Measurements from ENCODE around the gene DUSP5.

DUSP5 gene

DNA sequence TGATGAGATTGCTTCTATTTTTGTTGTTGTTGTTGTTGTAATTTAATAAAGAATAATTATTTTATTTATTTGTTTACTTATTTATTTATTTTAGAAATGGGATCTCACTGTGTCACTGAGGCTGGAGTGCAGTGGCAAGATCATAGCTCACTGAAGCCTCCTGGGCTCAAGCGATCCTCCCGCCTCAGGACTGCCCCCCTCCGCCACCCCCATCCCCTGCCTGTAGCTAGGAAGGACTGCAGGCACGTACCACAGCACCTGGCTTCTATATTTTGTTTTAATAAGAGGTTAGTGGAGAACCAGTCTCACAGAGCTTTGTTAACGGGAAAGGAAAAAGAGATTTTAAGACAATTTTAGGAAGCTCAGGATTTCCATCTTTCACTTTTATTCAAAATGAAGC is 50.3 kb downstream of the DUSP5 start:
- 0 out of 2 replicates have a peak, but pooled peaks cover 6% of the 10 kb centered on the region for H3K9me3 ChIP-seq (ENCODE audit: control insufficient read depth, insufficient read depth, low read length)
- H3K9ac ChIP-seq (ENCODE audit: low read depth, low read length), result no peak overlapping the region
- H3K4me1 ChIP-seq (ENCODE audit: insufficient read depth, low read length), result no peaks in the 10 kb centered on the region
- H3K36me3 ChIP-seq (ENCODE audit: insufficient read depth, low read length), result no peaks in the 10 kb centered on the region

DNA sequence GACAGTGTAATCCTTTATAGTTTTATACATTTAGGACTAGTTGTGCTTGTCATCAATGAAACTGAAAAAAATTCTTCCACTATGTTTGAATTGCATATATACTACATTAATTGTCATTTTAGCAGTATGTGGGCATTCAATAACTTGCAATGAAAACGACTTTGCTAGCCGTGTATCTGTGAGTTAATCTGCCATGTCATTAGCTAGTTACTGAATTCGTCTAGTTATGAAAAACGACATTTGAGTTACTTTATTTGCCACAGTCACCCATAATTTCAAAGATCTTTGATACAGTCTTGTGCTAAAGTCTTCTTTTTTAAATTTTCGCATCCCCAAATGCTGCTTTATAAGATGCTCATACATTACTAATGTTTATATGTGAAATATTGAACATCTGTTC is 51.5 kb downstream of the DUSP5 start:
- 0 out of 2 replicates have a peak, but pooled peaks cover 6% of the 10 kb centered on the region for H3K9me3 ChIP-seq (ENCODE audit: control insufficient read depth, insufficient read depth, low read length)
- H3K36me3 ChIP-seq (ENCODE audit: insufficient read depth, low read length), result no peaks in the 10 kb centered on the region
- peaks cover 4% of the 10 kb centered on the region for H3K4me1 ChIP-seq (ENCODE audit: insufficient read depth, low read length)
- H3K9ac ChIP-seq (ENCODE audit: low read depth, low read length), result no peak overlapping the region

DNA sequence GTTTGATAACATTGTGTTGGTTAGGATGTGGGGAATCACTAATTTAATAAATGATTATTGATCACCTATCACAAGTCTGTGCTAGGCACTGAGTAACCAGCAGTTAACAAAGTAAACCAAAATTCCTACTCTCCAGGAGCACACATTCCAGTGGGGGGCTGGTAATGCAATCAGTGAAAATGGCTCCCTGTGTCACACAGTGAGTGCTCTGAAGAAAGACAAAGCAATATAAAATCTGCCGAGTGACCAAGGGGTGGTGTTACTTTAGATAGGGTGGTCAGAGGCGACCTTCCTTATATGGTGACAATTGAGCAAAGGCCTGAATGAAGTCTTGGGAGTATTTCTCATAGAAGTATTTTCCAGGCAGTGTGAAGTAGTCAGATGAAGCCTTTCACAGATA is 56.2 kb downstream of the DUSP5 start:
- H3K4me1 ChIP-seq (ENCODE audit: insufficient read depth, low read length), result peaks cover 12% of the 10 kb centered on the region
- H3K9me3 ChIP-seq (ENCODE audit: control insufficient read depth, insufficient read depth, low read length), result 0 out of 2 replicates have a peak, but pooled peaks cover 6% of the 10 kb centered on the region
- H3K36me3 ChIP-seq (ENCODE audit: insufficient read depth, low read length), result no peaks in the 10 kb centered on the region
- no peak overlapping the region for H3K9ac ChIP-seq (ENCODE audit: low read depth, low read length)

DNA sequence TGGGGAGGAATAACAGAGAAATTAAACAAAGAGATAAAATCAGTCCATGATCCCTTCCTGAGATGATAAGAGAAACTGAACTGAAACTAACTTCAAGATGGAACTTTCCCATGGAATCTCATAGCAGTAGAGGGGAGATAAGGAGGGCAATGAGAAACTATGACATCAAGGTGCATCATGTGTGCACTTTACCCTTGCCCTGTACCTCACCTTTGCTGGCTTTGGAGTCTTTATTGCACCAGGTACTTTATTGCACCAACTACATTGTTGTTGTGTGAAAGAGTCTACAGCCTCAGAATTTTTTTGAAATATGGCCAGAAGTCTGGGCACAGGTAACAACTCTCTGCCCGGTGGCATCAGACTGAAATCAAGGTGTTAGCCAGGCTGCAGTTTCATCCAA is 58.6 kb downstream of the DUSP5 start:
- Histone ChIP-seq H3K9me3 (ENCODE audit: control insufficient read depth, insufficient read depth, low read length) (0 out of 2 replicates have a peak, but pooled peaks cover 6% of the 10 kb centered on the region), H3K36me3 (ENCODE audit: insufficient read depth, low read length) (no peaks in the 10 kb centered on the region), H3K9ac (ENCODE audit: low read depth, low read length) (no peak overlapping the region), H3K4me1 (ENCODE audit: insufficient read depth, low read length) (peaks cover 12% of the 10 kb centered on the region)

GRCh38 chr10:110556969-110557601 is 59.4 kb downstream of the DUSP5 start:
- 0 out of 2 replicates have a peak, but pooled peaks cover 6% of the 10 kb centered on the region for H3K9me3 ChIP-seq (ENCODE audit: control insufficient read depth, insufficient read depth, low read length)
- no peaks in the 10 kb centered on the region for H3K36me3 ChIP-seq (ENCODE audit: insufficient read depth, low read length)
- H3K9ac ChIP-seq (ENCODE audit: low read depth, low read length), result no peak overlapping the region
- peaks cover 12% of the 10 kb centered on the region for H3K4me1 ChIP-seq (ENCODE audit: insufficient read depth, low read length)

GRCh38 chr10:110558041-110558440 is 60.3 kb downstream of the DUSP5 start:
- H3K9me3 ChIP-seq (ENCODE audit: control insufficient read depth, insufficient read depth, low read length), result no peaks in the 10 kb centered on the region
- no peaks in the 10 kb centered on the region for H3K36me3 ChIP-seq (ENCODE audit: insufficient read depth, low read length)
- H3K9ac ChIP-seq (ENCODE audit: low read depth, low read length), result no peak overlapping the region
- H3K4me1 ChIP-seq (ENCODE audit: insufficient read depth, low read length), result peaks cover 12% of the 10 kb centered on the region

GRCh38 chr10:110560012-110560411 is 62.3 kb downstream of the DUSP5 start:
- Histone ChIP-seq H3K36me3 (ENCODE audit: insufficient read depth, low read length) (no peaks in the 10 kb centered on the region), H3K4me1 (ENCODE audit: insufficient read depth, low read length) (0 out of 2 replicates have a peak, but pooled peaks cover 1% of the 10 kb centered on the region), H3K9me3 (ENCODE audit: control insufficient read depth, insufficient read depth, low read length) (no peaks in the 10 kb centered on the region), H3K9ac (ENCODE audit: low read depth, low read length) (no peak overlapping the region)
